Naive thymus-derived CD8-positive, alpha-beta T cell (primary cell): ENCODE measurements around the gene LCE1E. TPM values are rescaled to one million over a fixed set of nuclear protein-coding genes. Genes with fewer than 3 reads are reported as not detected.
A peak's percentile ranks its signal among the peaks of the same experiment; 100 is the strongest.

Experiments
- ATAC-seq, 2 donors: fragments of 150-1000 bp; cut with Tn5 transposase in 1 of 2; sonication (Bioruptor Pico), chemical (Tn5 transposase) in 1 of 2; 1 replicate in 1 of 2; 2 replicates in 1 of 2; pipeline ENCODE4 v1.10.0; 2021; ENCODE audit warnings: mild to moderate bottlenecking in 2 of 2, moderate library complexity in 2 of 2
- POLR2A ChIA-PET: fragments of 350-600 bp; sonication (Branson Sonifier 250); formaldehyde crosslinking; loops from one replicate; lab custom pipeline; 2021; ENCODE audit warnings: antibody characterized with exemption; lab: Charles Lee
- DNase-seq, 10 donors: peaks; one replicate each; pipeline versions ENCODE4 v3.0.0 to v3.0.0-alpha.2; 2020 to 2022
- H3K27ac Mint-ChIP-seq, 10 donors: one replicate each; pipeline ENCODE4 v1.8.0; 2020 to 2022; ENCODE audit warnings: mild to moderate bottlenecking in 10 of 10, mixed read lengths in 10 of 10, moderate library complexity in 4 of 10, inconsistent platforms in 1 of 10
- H3K27me3 Mint-ChIP-seq, 5 donors: one replicate each; pipeline ENCODE4 v1.8.0; 2021 to 2022; ENCODE audit warnings: mixed read lengths in 5 of 5
- H3K36me3 Mint-ChIP-seq, 3 donors: one replicate each; pipeline ENCODE4 v1.8.0; 2020 to 2022; ENCODE audit warnings: mixed read lengths in 3 of 3, mild to moderate bottlenecking in 2 of 3, inconsistent platforms in 1 of 3
- H3K4me1 Mint-ChIP-seq, 4 donors: one replicate each; pipeline ENCODE4 v1.8.0; 2021 to 2022; ENCODE audit warnings: mixed read lengths in 4 of 4
- H3K4me3 Mint-ChIP-seq, 10 donors: one replicate each; pipeline ENCODE4 v1.8.0; 2020 to 2022; ENCODE audit warnings: mild to moderate bottlenecking in 10 of 10, mixed read lengths in 10 of 10, moderate library complexity in 6 of 10, inconsistent platforms in 1 of 10
- H3K9me3 Mint-ChIP-seq, 9 donors: one replicate each; pipeline ENCODE4 v1.8.0; 2020 to 2022; ENCODE audit warnings: mixed read lengths in 9 of 9, mild to moderate bottlenecking in 3 of 9, inconsistent platforms in 1 of 9, moderate library complexity in 1 of 9
- polyA plus RNA-seq, 3 donors: library from polyadenylated mRNA; unstranded; fragments of 300-500 nt; fragmentation: Illumina TruSeq; gene quantifications; one replicate each; pipeline ENCODE4 v1.2.3, GENCODE V29; 2021
- total RNA-seq, 8 experiments: library from RNA in 2 of 8; stranded (reverse) in 2 of 8; gene quantifications; one replicate each; pipeline ENCODE4 v1.2.3 and lab custom pipeline; 2021 to 2026

The LCE1E gene
- total and polyA plus RNA-seq, 5 experiments from 2014 or later, result not detected

DNA sequence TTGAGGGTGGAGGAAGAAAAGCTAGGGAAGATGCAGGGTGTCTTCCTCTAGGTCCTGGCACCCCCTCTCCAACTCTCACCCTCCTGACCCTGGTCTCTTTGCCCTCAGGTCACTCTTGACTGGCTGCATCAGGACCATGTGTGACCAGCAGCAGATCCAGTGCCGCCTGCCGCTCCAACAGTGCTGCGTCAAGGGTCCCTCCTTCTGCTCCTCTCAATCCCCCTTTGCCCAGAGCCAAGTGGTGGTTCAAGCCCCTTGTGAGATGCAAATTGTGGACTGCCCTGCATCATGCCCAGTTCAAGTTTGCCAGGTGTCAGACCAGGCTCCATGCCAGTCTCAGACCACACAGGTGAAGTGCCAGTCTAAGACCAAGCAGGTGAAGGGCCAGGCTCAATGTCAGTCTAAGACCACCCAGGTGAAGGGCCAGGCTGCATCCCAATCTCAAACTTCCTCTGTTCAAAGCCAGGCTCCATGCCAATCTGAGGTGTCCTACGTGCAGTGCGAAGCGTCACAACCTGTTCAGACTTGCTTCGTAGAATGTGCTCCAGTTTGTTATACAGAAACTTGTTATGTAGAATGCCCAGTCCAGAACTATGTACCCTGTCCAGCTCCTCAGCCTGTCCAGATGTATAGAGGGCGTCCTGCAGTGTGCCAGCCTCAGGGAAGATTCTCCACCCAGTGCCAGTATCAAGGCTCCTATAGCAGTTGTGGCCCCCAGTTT lies 26.4 kb upstream of the LCE1E start:
- Mint-ChIP-seq H3K9me3 (peaks cover 0 to 4% (median 0%) of the 10 kb centered on the region in 9 donors), H3K36me3 (no peaks in the 10 kb centered on the region), H3K4me1 (no peaks in the 10 kb centered on the region), H3K27me3 (peaks cover 25 to 72% (median 41%) of the 10 kb centered on the region in 5 donors), H3K4me3 (no peak overlapping the region), H3K27ac (no peak overlapping the region)
- ATAC-seq (no peak), DNase-seq (no peak)
- POLR2A ChIA-PET, result no interaction called here

- no peak for ATAC-seq
- Mint-ChIP-seq H3K36me3 (no peaks in the 10 kb centered on the region), H3K4me3 (no peak overlapping the region), H3K9me3 (peaks cover 0 to 4% (median 0%) of the 10 kb centered on the region in 9 donors), H3K27me3 (peaks cover 22 to 72% (median 40%) of the 10 kb centered on the region in 5 donors), H3K4me1 (peaks cover 0 to 2% (median 0%) of the 10 kb centered on the region in 4 donors), H3K27ac (peak overlapping the region in 1 of 10 donors; percentile 41)
- POLR2A ChIA-PET, result no interaction called here
- no peak for DNase-seq
Measured at GRCh38 chr1:152760551-152761190, 25.4 kb upstream of the LCE1E start.

GRCh38 chr1:152761609-152762213 lies 24.3 kb upstream of the LCE1E start:
- no peak overlapping the region for H3K4me3 Mint-ChIP-seq
- H3K27me3 Mint-ChIP-seq, result peaks cover 17 to 69% (median 37%) of the 10 kb centered on the region in 5 donors
- POLR2A ChIA-PET, result no interaction called here
- DNase-seq (no peak), ATAC-seq (no peak)
- peak overlapping the region in 1 of 10 donors; percentile 6 for H3K27ac Mint-ChIP-seq
- H3K4me1 Mint-ChIP-seq, result peaks cover 0 to 2% (median 0%) of the 10 kb centered on the region in 4 donors
- H3K9me3 Mint-ChIP-seq, result peaks cover 0 to 4% (median 0%) of the 10 kb centered on the region in 9 donors
- H3K36me3 Mint-ChIP-seq, result no peaks in the 10 kb centered on the region

DNA sequence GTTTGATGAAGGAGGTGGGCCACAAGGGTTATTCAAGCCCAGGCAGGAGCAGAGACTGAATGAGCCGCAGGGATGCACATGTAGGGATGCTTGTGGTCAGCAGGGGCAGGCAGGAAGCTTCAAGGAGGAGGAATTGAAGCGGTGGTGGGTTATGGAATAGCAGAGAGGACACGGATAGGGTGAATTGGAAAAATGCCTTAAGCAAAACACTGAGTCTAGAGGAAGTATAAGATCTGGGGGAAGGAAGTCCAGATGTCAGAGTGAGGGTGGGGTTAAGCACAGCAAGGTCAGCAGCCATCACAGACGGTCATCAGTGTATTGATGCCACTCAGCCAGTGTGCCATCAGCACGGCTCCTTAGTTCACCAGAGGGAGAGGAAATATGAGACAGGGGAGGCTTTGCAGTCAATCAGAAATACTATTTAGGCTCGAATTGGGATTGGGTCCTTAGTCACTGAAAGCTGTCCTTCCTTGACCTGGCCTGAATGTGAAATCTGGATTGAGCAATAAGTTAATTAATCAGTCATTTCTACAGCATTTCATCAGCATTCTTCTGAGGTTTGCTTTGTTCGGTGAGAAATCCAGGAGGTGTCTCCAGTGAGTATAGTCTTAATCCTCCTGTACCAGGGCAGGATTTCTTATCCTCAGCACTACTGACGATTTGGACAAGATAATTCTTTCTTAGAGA lies 17.1 kb upstream of the LCE1E start:
- DNase-seq, result no peak
- Mint-ChIP-seq H3K27ac (no peak overlapping the region), H3K27me3 (peaks cover 0 to 34% (median 18%) of the 10 kb centered on the region in 5 donors), H3K36me3 (no peaks in the 10 kb centered on the region), H3K4me3 (no peak overlapping the region), H3K4me1 (peaks cover 0 to 2% (median 0%) of the 10 kb centered on the region in 4 donors), H3K9me3 (peaks cover 0 to 4% (median under 1%) of the 10 kb centered on the region in 9 donors)
- POLR2A ChIA-PET, result no interaction called here
- ATAC-seq, result no peak

GRCh38 chr1:152770411-152770810 lies 15.6 kb upstream of the LCE1E start:
- POLR2A ChIA-PET, result no interaction called here
- peaks cover 0 to 5% (median 2%) of the 10 kb centered on the region in 3 donors for H3K36me3 Mint-ChIP-seq

DNA sequence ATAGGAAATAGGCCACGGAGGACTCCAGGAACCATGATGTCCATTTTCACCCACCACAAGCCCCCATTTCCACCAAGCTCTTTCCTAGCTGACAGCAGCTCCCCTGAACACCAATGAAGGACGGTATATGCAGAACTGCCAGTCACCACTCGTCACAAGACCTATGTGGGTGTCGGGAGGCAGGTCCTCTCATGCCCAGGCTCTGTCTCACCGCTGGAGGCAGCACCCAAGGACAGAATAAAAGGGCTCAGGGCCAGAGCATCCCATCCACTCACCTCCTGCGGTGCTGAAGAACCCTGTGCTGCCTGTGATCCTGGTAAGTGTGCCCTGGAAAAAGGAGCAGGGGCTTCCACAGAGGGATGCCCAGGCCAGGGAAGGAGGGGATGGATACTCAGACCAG lies 11.2 kb upstream of the LCE1E start, which contains the start of gene LCE1F:
TSS of gene LCE1F (plus strand) at position 266 of the 400 bp plus-strand sequence. CDS start 1,232 bp downstream, outside the sequence.
- Mint-ChIP-seq H3K27ac (peak within 1 kb of the TSS in 1 of 10 donors; percentile 6), H3K27me3 (peaks cover 18 to 67% (median 24%) of the 10 kb centered on the region in 5 donors)

More at GRCh38 chr1:152770411-152770810, 15.6 kb upstream of the LCE1E start:
- peaks cover 7 to 38% (median 21%) of the 10 kb centered on the region in 5 donors for H3K27me3 Mint-ChIP-seq
- H3K27ac Mint-ChIP-seq, result no peak overlapping the region
- peaks cover 0 to 10% (median 2%) of the 10 kb centered on the region in 9 donors for H3K9me3 Mint-ChIP-seq
- no peak for DNase-seq
- peaks cover 0 to under 1% (median 0%) of the 10 kb centered on the region in 4 donors for H3K4me1 Mint-ChIP-seq
- ATAC-seq, result no peak
- H3K4me3 Mint-ChIP-seq, result no peak overlapping the region

DNA sequence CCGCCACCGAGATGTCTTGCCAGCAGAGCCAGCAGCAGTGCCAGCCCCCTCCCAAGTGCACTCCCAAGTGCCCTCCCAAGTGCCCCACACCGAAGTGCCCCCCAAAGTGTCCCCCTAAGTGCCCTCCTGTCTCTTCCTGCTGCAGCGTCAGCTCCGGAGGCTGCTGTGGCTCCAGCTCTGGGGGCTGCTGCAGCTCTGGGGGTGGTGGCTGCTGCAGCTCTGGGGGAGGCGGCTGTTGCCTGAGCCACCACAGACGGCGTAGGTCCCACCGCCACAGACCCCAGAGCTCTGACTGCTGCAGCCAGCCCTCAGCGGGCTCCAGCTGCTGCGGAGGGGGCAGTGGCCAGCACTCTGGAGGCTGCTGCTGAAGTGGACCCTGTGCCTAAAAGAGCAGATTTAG lies 9.7 kb upstream of the LCE1E start:
- peaks cover 0 to 5% (median 2%) of the 10 kb centered on the region in 3 donors for H3K36me3 Mint-ChIP-seq
- no peak for ATAC-seq
- H3K4me1 Mint-ChIP-seq, result no peaks in the 10 kb centered on the region
- peaks cover 0 to 10% (median 2%) of the 10 kb centered on the region in 9 donors for H3K9me3 Mint-ChIP-seq
- no peak overlapping the region for H3K27ac Mint-ChIP-seq
- no peak for DNase-seq
- POLR2A ChIA-PET, result no interaction called here
- no peak overlapping the region for H3K4me3 Mint-ChIP-seq
- H3K27me3 Mint-ChIP-seq, result peaks cover 18 to 71% (median 25%) of the 10 kb centered on the region in 5 donors

More for the DNA sequence above, 11.2 kb upstream of the LCE1E start, which contains the start of gene LCE1F:
- no peak for DNase-seq
- no peak for ATAC-seq
- H3K36me3 Mint-ChIP-seq, result peaks cover 0 to 5% (median 2%) of the 10 kb centered on the region in 3 donors
- no peak within 1 kb of the TSS for H3K4me3 Mint-ChIP-seq
- H3K4me1 Mint-ChIP-seq, result no peaks in the 10 kb centered on the region
- POLR2A ChIA-PET, result no interaction called here
- peaks cover 0 to 10% (median 2%) of the 10 kb centered on the region in 9 donors for H3K9me3 Mint-ChIP-seq

- POLR2A ChIA-PET, result no interaction called here
- Mint-ChIP-seq H3K4me1 (no peaks in the 10 kb centered on the region), H3K27ac (no peak overlapping the region), H3K36me3 (peaks cover 0 to 5% (median 2%) of the 10 kb centered on the region in 3 donors), H3K4me3 (no peak overlapping the region), H3K9me3 (peaks cover 0 to 10% (median 2%) of the 10 kb centered on the region in 9 donors), H3K27me3 (peaks cover 18 to 77% (median 27%) of the 10 kb centered on the region in 5 donors)
- ATAC-seq (no peak), DNase-seq (no peak)
Measured at GRCh38 chr1:152777510-152778137, 8.4 kb upstream of the LCE1E start.

GRCh38 chr1:152783095-152783494 lies 3.0 kb upstream of the LCE1E start:
- no peak overlapping the region for H3K4me3 Mint-ChIP-seq
- no peak for ATAC-seq
- no peak overlapping the region for H3K27ac Mint-ChIP-seq
- H3K9me3 Mint-ChIP-seq, result no peaks in the 10 kb centered on the region
- no peaks in the 10 kb centered on the region for H3K4me1 Mint-ChIP-seq
- no peak for DNase-seq
- H3K27me3 Mint-ChIP-seq, result peaks cover 12 to 59% (median 35%) of the 10 kb centered on the region in 5 donors
- no peaks in the 10 kb centered on the region for H3K36me3 Mint-ChIP-seq
- POLR2A ChIA-PET, result no interaction called here

DNA sequence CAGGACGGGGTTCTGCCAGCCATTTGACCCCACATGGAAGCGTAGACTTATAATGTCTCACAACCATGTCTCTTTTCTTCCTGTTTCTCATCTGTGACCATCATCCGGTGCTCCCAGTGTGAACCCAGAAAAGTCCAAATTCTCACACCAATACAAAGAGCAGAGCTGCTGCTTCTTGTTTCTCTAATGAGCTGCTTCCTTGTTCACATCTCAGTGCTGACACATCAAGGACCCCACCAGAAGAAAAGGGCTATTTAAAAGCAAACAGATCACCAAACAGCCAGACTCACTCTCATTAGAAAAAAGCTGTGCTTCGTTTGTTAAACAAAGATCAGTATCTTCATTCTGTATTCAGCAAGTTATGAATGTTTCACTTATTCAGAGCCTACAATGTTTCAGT lies 9.6 kb downstream of the LCE1E start:
- Mint-ChIP-seq H3K36me3 (no peaks in the 10 kb centered on the region), H3K27me3 (peaks cover 3 to 19% (median 8%) of the 10 kb centered on the region in 5 donors), H3K27ac (no peak overlapping the region), H3K4me3 (no peak overlapping the region), H3K4me1 (no peaks in the 10 kb centered on the region), H3K9me3 (no peaks in the 10 kb centered on the region)
- DNase-seq, result no peak
- no peak for ATAC-seq
- POLR2A ChIA-PET, result no interaction called here

DNA sequence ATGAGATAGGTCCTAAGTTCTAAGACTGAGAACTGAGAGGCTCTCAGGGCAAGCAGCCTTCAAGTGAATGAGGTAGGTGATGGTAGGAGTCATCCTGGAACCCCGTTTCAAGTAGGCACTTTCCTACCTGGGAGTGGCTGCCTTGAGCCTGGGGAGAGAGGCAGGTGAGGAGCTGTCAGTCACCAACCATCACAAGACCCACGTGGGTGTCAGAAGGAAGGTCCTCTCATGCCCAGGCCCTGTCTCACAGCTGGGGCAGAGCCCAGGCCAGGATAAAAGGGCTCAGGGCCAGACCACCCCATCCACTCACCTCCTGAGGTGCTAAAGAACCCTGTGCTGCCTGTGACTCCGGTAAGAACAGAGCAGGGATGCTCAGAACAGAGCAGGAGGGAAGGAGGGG lies 10.4 kb downstream of the LCE1E start, which contains the start of gene LCE1D:
TSS of gene LCE1D (plus strand) at position 301 of the 400 bp plus-strand sequence. CDS start 1,074 bp downstream, outside the sequence.
- no peaks in the 10 kb centered on the region for H3K9me3 Mint-ChIP-seq
- H3K36me3 Mint-ChIP-seq, result no peaks in the 10 kb centered on the region
- no peaks in the 10 kb centered on the region for H3K4me1 Mint-ChIP-seq
- DNase-seq (no peak), ATAC-seq (no peak)
- H3K4me3 Mint-ChIP-seq, result no peak within 1 kb of the TSS
- H3K27me3 Mint-ChIP-seq, result peaks cover 3 to 27% (median 11%) of the 10 kb centered on the region in 5 donors
- POLR2A ChIA-PET, result no interaction called here
- H3K27ac Mint-ChIP-seq, result no peak within 1 kb of the TSS

DNA sequence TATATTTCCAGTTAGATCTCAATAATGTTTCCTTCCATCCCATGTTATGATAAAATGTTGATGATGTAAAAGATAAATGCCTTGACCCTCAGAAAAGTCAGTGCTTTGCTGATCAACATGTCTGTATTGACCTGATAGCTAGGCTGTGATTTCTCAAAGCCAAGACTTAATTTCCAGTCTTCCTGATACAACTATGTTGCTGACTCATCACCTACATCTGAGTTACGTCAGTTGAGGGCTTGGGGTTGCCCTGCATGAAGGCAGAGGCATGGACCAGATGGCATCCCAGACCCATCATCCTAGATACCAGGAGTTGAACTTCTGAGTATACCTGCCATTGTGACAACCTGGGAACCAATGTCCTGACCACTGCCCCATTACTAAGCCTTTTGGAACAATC lies 15.3 kb downstream of the LCE1E start:
- POLR2A ChIA-PET, result no interaction called here
- Mint-ChIP-seq H3K27me3 (peaks cover 15 to 50% (median 26%) of the 10 kb centered on the region in 5 donors), H3K4me3 (no peak overlapping the region), H3K4me1 (no peaks in the 10 kb centered on the region), H3K36me3 (no peaks in the 10 kb centered on the region), H3K9me3 (no peaks in the 10 kb centered on the region), H3K27ac (no peak overlapping the region)
- DNase-seq (no peak), ATAC-seq (no peak)
